Neural crest cell (in vitro differentiated cells): Measurements from ENCODE around the gene PNPLA6. TPM values are rescaled to one million over a fixed set of nuclear protein-coding genes. Genes with fewer than 3 reads are reported as not detected.
A peak's percentile ranks its signal among the peaks of the same experiment; 100 is the strongest.

Source experiments
- DNase-seq: peaks from one replicate; pipeline ENCODE4 v3.0.0; 2021; ENCODE audit warnings: low read depth, mixed read lengths, low spot score
- H3K27ac Mint-ChIP-seq: one replicate; pipeline ENCODE4 v1.8.0; 2021; ENCODE audit warnings: mild to moderate bottlenecking, mixed read lengths; ENCODE audit not compliant: unreplicated experiment
- H3K27me3 Mint-ChIP-seq: 2 replicates; pipeline ENCODE4 v1.8.0; 2021; ENCODE audit warnings: low read depth, mild to moderate bottlenecking, mixed read lengths
- H3K36me3 Mint-ChIP-seq: 2 replicates; pipeline ENCODE4 v1.8.0; 2021; ENCODE audit warnings: low read depth, mild to moderate bottlenecking, mixed read lengths
- H3K4me1 Mint-ChIP-seq: 2 replicates; pipeline ENCODE4 v1.8.0; 2021; ENCODE audit warnings: mixed read lengths
- H3K4me3 Mint-ChIP-seq: one replicate; pipeline ENCODE4 v1.8.0; 2021; ENCODE audit warnings: mild to moderate bottlenecking, mixed read lengths
- H3K9me3 Mint-ChIP-seq: 2 replicates; pipeline ENCODE4 v1.8.0; 2021; ENCODE audit warnings: mixed read lengths
- total RNA-seq: library from RNA; stranded (reverse); gene quantifications from 2 replicates; pipeline ENCODE4 v1.2.1, GENCODE V29; 2021
- TF ChIP-seq, protein P1 (sequence below): fragments of 200-600 bp; sonication (generic); conservative IDR thresholded peaks from 2 replicates; pipeline ENCODE4 v1.5.0; 2021; ENCODE audit warnings: antibody characterized with exemption, mild to moderate bottlenecking

Gene PNPLA6
- total RNA-seq, 1 donor from 2014 or later, result 72.1 TPM

DNA sequence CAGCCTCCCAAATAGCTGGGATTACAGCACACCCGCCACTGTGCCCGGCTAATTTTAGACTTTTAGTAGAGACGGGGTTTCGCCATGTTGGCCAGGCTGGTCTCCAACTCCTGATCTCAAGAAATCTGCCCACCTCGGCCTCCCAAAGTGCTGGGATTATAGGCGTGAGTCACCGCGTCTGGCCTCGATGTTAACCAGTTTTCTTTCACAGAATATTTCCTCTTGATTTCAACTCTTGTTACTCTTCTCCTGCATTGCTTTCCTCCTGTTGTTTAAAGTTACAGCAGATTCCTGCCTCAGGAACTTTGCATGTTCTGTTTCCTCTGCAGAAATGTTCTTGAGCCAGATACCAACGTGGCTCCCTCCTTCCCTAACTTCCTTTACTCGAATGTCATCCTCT lies 43.0 kb upstream of the PNPLA6 start:
- peaks cover 3% of the 10 kb centered on the region for H3K27me3 Mint-ChIP-seq
- H3K27ac Mint-ChIP-seq, result peak overlapping the region; percentile 59
- no peaks in the 10 kb centered on the region for H3K9me3 Mint-ChIP-seq
- peaks cover 37% of the 10 kb centered on the region for H3K4me1 Mint-ChIP-seq
- no peaks in the 10 kb centered on the region for H3K36me3 Mint-ChIP-seq
- DNase-seq, result no peak
- no peak overlapping the region for H3K4me3 Mint-ChIP-seq
- TF ChIP-seq, protein P1, sequence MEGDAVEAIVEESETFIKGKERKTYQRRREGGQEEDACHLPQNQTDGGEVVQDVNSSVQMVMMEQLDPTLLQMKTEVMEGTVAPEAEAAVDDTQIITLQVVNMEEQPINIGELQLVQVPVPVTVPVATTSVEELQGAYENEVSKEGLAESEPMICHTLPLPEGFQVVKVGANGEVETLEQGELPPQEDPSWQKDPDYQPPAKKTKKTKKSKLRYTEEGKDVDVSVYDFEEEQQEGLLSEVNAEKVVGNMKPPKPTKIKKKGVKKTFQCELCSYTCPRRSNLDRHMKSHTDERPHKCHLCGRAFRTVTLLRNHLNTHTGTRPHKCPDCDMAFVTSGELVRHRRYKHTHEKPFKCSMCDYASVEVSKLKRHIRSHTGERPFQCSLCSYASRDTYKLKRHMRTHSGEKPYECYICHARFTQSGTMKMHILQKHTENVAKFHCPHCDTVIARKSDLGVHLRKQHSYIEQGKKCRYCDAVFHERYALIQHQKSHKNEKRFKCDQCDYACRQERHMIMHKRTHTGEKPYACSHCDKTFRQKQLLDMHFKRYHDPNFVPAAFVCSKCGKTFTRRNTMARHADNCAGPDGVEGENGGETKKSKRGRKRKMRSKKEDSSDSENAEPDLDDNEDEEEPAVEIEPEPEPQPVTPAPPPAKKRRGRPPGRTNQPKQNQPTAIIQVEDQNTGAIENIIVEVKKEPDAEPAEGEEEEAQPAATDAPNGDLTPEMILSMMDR, result no peak

- H3K4me3 Mint-ChIP-seq, result peak overlapping the region; percentile 56
- peaks cover 15% of the 10 kb centered on the region for H3K27me3 Mint-ChIP-seq
- H3K36me3 Mint-ChIP-seq, result no peaks in the 10 kb centered on the region
- TF ChIP-seq, protein P1, result peak; percentile 47
- H3K4me1 Mint-ChIP-seq, result peaks cover 31% of the 10 kb centered on the region
- peak; percentile 41 for DNase-seq
- peak overlapping the region; percentile 96 for H3K27ac Mint-ChIP-seq
- no peaks in the 10 kb centered on the region for H3K9me3 Mint-ChIP-seq
Observed at GRCh38 chr19:7494416-7495098, 41.0 kb upstream of the PNPLA6 start.

DNA sequence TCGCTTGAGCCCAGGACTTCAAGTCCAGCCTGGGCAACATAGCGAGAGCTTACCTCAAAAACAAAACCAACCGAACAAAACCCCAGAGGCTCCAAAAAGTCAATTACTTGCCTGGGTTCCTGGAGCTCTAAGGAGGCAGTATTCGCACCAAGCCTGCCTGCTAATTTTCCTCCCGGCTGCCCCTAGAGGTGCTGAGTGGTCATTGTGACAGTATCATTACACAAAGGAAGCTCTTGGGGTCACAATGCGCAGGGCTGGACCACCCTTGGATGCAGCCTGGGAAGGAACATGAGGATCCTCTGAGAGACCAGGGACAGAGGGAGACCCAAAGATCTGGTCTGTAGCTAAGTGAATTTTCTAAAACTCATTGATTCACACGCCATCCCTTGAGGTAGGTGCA lies 38.2 kb upstream of the PNPLA6 start:
- Mint-ChIP-seq H3K36me3 (no peaks in the 10 kb centered on the region), H3K9me3 (no peaks in the 10 kb centered on the region), H3K27ac (no peak overlapping the region), H3K4me1 (peaks cover 24% of the 10 kb centered on the region), H3K27me3 (peaks cover 29% of the 10 kb centered on the region), H3K4me3 (peak overlapping the region; percentile 76)
- DNase-seq, result no peak
- TF ChIP-seq, protein P1, result peak; percentile 55

GRCh38 chr19:7500811-7501450 lies 34.6 kb upstream of the PNPLA6 start:
- Mint-ChIP-seq H3K36me3 (no peaks in the 10 kb centered on the region), H3K27ac (no peak overlapping the region), H3K27me3 (peaks cover 41% of the 10 kb centered on the region), H3K4me1 (peaks cover 10% of the 10 kb centered on the region), H3K4me3 (peak overlapping the region; percentile 34), H3K9me3 (no peaks in the 10 kb centered on the region)
- TF ChIP-seq, protein P1, result peak; percentile 43
- peak; percentile 69 for DNase-seq

- Mint-ChIP-seq H3K9me3 (no peaks in the 10 kb centered on the region), H3K36me3 (no peaks in the 10 kb centered on the region), H3K27ac (no peak overlapping the region), H3K4me3 (no peak overlapping the region), H3K27me3 (peaks cover 41% of the 10 kb centered on the region), H3K4me1 (peaks cover 8% of the 10 kb centered on the region)
- TF ChIP-seq, protein P1, result no peak
- no peak for DNase-seq
Observed at GRCh38 chr19:7502552-7502951, 33.0 kb upstream of the PNPLA6 start.
